Natural killer cell (primary cell): ENCODE measurements around the gene ATP2B2. TPM values are rescaled to one million over a fixed set of nuclear protein-coding genes. Genes with fewer than 3 reads are reported as not detected.

Source experiments
- ATAC-seq, 3 donors: fragments of 150-1000 bp in 2 of 3; fragments of 200-7000 bp in 1 of 3; cut with Tn5 transposase; 1 replicate in 1 of 3; 2 replicates in 2 of 3; pipeline ENCODE4 v1.10.0; 2021; ENCODE audit warnings: mild to moderate bottlenecking in 2 of 3, moderate library complexity in 2 of 3
- DNase-seq, 2 donors: peaks; one replicate each; pipeline versions ENCODE4 v3.0.0 to v3.0.0-alpha.2; 2013 to 2021; ENCODE audit warnings: mixed read lengths in 1 of 2
- H3K27ac ChIP-seq: one replicate; pipeline ENCODE4 v1.5.1; 2013; ENCODE audit warnings: mild to moderate bottlenecking, low read length
- H3K27me3 ChIP-seq: one replicate; pipeline ENCODE4 v1.6.1; 2013; ENCODE audit warnings: low read length; ENCODE audit not compliant: control insufficient read depth, insufficient read depth
- H3K36me3 ChIP-seq: one replicate; pipeline ENCODE4 v1.6.1; 2013; ENCODE audit warnings: low read length; ENCODE audit not compliant: control insufficient read depth, insufficient read depth
- H3K4me1 ChIP-seq: one replicate; pipeline ENCODE4 v1.6.1; 2013; ENCODE audit warnings: low read length; ENCODE audit not compliant: control insufficient read depth, insufficient read depth
- H3K4me3 ChIP-seq: one replicate; pipeline ENCODE4 v1.5.1; 2013; ENCODE audit warnings: low read length
- H3K9me3 ChIP-seq: one replicate; pipeline ENCODE4 v1.6.1; 2013; ENCODE audit warnings: low read length; ENCODE audit not compliant: control insufficient read depth, insufficient read depth
- H3K27ac Mint-ChIP-seq, 2 donors: one replicate each; pipeline ENCODE4 v1.8.0; 2022; ENCODE audit warnings: mild to moderate bottlenecking in 2 of 2, mixed read lengths in 2 of 2, moderate library complexity in 1 of 2
- H3K27me3 Mint-ChIP-seq, 2 donors: one replicate each; pipeline ENCODE4 v1.8.0; 2022; ENCODE audit warnings: low read depth in 2 of 2, mixed read lengths in 2 of 2
- H3K36me3 Mint-ChIP-seq: one replicate; pipeline ENCODE4 v1.8.0; 2022; ENCODE audit warnings: mixed read lengths
- H3K4me1 Mint-ChIP-seq, 2 donors: one replicate each; pipeline ENCODE4 v1.8.0; 2022; ENCODE audit warnings: mixed read lengths in 2 of 2
- H3K4me3 Mint-ChIP-seq: one replicate; pipeline ENCODE4 v1.8.0; 2022; ENCODE audit warnings: mild to moderate bottlenecking, moderate library complexity, mixed read lengths
- H3K9me3 Mint-ChIP-seq, 2 donors: one replicate each; pipeline ENCODE4 v1.8.0; 2022; ENCODE audit warnings: mixed read lengths in 2 of 2
- WGBS: methylation state at CpG from one replicate; pipeline ENCODE4 v1.1.7; 2013; ENCODE audit warnings: missing lambda C conversion rate; ENCODE audit not compliant: insufficient coverage; 5-methylcytosine and 5-hydroxymethylcytosine counted together
- intact Hi-C: fragments of 100-400 bp; cut with micrococcal nuclease; formaldehyde crosslinking; loops from one replicate; pipeline ENCODE4 v1.14.2; 2022
- total RNA-seq, 4 donors: library from RNA; stranded (reverse); fragments of 120-200 nt in 1 of 4; gene quantifications; one replicate each; pipeline versions ENCODE4 v1.2.3 to v1.2.4, GENCODE V29; 2013 to 2022
- TF ChIP-seq, protein P1 (sequence below): fragments of 200-600 bp; IDR thresholded peaks from one replicate; pipeline ENCODE4 v1.8.0; 2022; ENCODE audit warnings: antibody characterized with exemption

The ATP2B2 gene
- total RNA-seq, 3 donors from 2014 or later (not counting 1 experiment from before 2014, with no cell fraction given) = not detected

DNA sequence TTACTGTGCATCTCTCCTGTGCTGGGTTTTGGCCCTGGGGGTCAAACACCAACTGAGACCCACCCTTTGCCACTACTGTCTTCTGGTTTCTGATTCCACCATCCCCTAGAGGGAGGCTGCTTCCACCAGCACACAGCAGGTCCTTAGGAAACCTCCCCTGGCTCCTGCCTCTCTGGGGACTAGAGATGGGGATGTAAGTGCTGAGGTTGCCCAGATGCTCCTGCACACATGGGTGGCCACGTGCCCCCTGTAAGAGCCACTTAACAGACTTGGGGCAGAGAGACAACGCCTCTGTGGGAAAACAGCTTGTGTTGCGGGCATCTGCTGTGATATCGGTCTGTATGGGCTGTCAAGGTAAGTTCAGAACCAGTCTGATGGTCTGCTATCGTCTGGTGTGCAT lies 83.4 kb downstream of the ATP2B2 start:
- Histone ChIP-seq H3K4me3 (no peak overlapping the region), H3K27ac (no peak overlapping the region), H3K27me3 (no peaks in the 10 kb centered on the region), H3K4me1 (no peaks in the 10 kb centered on the region), H3K9me3 (no peaks in the 10 kb centered on the region), H3K36me3 (no peaks in the 10 kb centered on the region)
- Mint-ChIP-seq H3K4me1 (no peaks in the 10 kb centered on the region), H3K27me3 (peaks cover 0 to 6% of the 10 kb centered on the region in 2 donors), H3K36me3 (no peaks in the 10 kb centered on the region), H3K9me3 (no peaks in the 10 kb centered on the region), H3K27ac (no peak overlapping the region), H3K4me3 (no peak overlapping the region)
- TF ChIP-seq, protein P1, sequence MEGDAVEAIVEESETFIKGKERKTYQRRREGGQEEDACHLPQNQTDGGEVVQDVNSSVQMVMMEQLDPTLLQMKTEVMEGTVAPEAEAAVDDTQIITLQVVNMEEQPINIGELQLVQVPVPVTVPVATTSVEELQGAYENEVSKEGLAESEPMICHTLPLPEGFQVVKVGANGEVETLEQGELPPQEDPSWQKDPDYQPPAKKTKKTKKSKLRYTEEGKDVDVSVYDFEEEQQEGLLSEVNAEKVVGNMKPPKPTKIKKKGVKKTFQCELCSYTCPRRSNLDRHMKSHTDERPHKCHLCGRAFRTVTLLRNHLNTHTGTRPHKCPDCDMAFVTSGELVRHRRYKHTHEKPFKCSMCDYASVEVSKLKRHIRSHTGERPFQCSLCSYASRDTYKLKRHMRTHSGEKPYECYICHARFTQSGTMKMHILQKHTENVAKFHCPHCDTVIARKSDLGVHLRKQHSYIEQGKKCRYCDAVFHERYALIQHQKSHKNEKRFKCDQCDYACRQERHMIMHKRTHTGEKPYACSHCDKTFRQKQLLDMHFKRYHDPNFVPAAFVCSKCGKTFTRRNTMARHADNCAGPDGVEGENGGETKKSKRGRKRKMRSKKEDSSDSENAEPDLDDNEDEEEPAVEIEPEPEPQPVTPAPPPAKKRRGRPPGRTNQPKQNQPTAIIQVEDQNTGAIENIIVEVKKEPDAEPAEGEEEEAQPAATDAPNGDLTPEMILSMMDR = no peak
- no peak for DNase-seq
- intact Hi-C loops = no loop called here
- ATAC-seq = no peak
- WGBS = 69% methylated on average over 5 of the region's 5 CpGs

DNA sequence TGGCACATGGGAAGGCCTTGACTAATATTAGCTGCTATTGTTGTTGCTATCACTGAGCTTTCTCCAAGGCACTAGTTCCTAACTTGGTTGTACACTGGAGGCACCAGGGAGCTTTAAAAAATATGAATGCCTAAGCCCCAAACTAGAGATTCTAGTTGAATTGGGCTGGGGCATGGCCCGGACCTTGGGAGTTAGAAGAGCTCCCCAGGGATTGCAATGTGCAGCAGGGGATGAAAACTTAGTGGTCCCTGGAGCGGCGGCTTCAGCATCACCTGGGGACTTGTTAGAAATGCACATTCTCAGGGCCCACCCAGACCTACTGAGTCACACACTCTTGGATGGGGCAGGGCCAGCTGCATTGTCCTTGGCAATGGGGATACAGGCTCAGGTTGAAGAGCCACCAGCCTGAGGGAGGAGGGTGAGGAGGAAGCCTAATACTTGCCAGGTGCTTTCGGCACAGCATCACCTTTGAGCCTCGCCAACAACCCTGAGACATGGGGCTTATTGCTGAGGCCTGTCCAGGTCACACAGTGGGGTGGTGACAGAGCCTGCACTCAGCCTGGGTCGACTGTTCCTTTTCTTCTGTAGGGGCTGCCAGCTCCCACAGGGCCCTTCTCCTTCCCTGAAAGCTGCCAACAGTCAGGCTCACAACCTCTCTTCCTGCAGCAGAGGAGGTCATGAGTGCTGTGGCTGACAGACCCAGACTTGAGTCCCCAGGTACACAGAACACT lies 84.5 kb downstream of the ATP2B2 start:
- 81% methylated on average over 6 of the region's 6 CpGs for WGBS
- H3K27ac ChIP-seq = no peak overlapping the region
- TF ChIP-seq, protein P1 = no peak
- H3K9me3 ChIP-seq = no peaks in the 10 kb centered on the region
- ATAC-seq (no peak), DNase-seq (no peak)
- H3K4me1 Mint-ChIP-seq = no peaks in the 10 kb centered on the region
- H3K36me3 Mint-ChIP-seq = no peaks in the 10 kb centered on the region
- H3K27me3 ChIP-seq = no peaks in the 10 kb centered on the region
- H3K27ac Mint-ChIP-seq = no peak overlapping the region
- no peak overlapping the region for H3K4me3 Mint-ChIP-seq
- no peaks in the 10 kb centered on the region for H3K4me1 ChIP-seq
- intact Hi-C loops = no loop called here
- no peaks in the 10 kb centered on the region for H3K9me3 Mint-ChIP-seq
- peaks cover 1 to 6% of the 10 kb centered on the region in 2 donors for H3K27me3 Mint-ChIP-seq
- H3K4me3 ChIP-seq = no peak overlapping the region
- H3K36me3 ChIP-seq = no peaks in the 10 kb centered on the region

DNA sequence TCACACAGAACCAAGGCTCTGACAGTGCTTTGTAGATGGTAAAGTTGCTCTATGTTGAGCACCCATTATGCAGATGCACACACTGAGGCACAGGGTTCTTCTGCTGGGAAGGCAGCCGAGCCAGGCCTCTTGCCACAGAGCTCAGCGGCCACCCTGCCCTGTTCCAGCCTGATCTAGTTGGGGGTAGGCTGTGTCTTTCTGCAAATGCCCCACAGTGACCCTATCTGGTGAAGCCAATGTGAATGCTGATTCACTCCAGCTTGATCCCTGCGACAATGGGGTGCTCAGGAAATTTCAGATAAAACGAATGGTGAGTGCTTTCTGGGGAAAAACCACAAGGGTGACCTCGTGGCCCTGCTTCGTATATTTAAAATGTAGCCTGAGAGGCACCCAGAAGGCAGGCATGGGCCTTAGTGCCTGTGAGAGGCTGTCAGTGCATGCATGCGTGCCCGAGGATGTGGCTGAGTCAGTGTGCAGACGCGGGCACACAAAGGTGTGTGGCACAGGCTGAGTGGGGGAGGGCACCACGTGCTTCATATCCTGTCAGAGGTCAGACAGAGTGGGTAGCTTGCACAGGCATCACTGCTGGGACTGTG lies 85.7 kb downstream of the ATP2B2 start:
- Histone ChIP-seq H3K4me1 (no peaks in the 10 kb centered on the region), H3K4me3 (no peak overlapping the region), H3K27ac (no peak overlapping the region), H3K27me3 (no peaks in the 10 kb centered on the region), H3K36me3 (no peaks in the 10 kb centered on the region), H3K9me3 (no peaks in the 10 kb centered on the region)
- Mint-ChIP-seq H3K4me3 (no peak overlapping the region), H3K27ac (no peak overlapping the region), H3K36me3 (no peaks in the 10 kb centered on the region), H3K4me1 (no peaks in the 10 kb centered on the region), H3K27me3 (peaks cover 3 to 13% of the 10 kb centered on the region in 2 donors), H3K9me3 (no peaks in the 10 kb centered on the region)
- ATAC-seq = no peak
- peak in 1 of 2 donors; percentile 53 for DNase-seq
- WGBS = 59% methylated on average over 11 of the region's 11 CpGs
- TF ChIP-seq, protein P1 = no peak
- intact Hi-C loops = no loop called here
